NOMO-1 treated with dmso at 0.1 percent for 144 hours (cell line): ENCODE measurements around the gene DRG1.
"Not testable (repeated sequence)": the region's sequence is repeated elsewhere in the genome, so short reads cannot be mapped to it uniquely, and the experiment has no call there.

Experiments used
- DNase-seq: peaks from one replicate; lab custom pipeline; 2025; ENCODE audit not compliant: unreplicated experiment; lab: John Stamatoyannopoulos, UW

Gene DRG1

GRCh38 chr22:31441652-31442051 is 42.2 kb downstream of the DRG1 start:
- DNase-seq: no peak

DNA sequence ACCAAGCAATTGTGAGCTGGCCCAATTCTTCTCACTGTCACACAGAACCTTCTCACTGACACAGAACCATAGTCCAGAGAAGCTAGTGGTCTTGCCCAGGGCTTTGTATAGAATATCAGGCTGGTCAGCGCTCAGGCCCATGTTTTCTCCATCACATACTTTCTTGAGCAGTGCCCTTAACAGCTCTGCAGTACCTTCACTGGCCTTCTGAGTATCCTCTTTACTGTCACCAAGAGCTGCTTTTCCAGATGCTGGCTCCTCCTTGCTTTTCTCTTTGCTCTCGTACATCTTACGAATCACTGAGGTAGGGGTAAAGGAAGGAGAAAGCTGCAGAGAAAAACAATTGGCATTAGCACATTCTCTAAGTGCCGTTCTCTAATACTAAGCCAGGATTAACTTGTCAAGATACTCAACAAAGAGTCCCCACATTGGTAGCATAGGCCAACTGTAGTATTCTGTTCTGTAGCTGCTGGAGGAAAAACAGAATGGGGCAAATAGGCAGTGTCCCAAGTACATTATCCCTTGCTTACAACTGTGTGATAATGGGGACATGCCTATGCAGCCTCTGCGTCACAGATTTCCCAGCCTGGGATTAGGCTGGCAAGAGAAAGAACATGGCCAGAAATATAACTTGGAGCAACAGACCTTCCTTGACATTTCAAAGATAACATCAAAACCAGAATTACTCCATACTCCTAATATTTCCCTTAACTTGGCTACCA is 43.5 kb downstream of the DRG1 start:
- DNase-seq: no peak

- no peak for DNase-seq
Observed at GRCh38 chr22:31443516-31443915, 44.1 kb downstream of the DRG1 start.

GRCh38 chr22:31445642-31446041 is 46.2 kb downstream of the DRG1 start:
- DNase-seq: no peak

DNA sequence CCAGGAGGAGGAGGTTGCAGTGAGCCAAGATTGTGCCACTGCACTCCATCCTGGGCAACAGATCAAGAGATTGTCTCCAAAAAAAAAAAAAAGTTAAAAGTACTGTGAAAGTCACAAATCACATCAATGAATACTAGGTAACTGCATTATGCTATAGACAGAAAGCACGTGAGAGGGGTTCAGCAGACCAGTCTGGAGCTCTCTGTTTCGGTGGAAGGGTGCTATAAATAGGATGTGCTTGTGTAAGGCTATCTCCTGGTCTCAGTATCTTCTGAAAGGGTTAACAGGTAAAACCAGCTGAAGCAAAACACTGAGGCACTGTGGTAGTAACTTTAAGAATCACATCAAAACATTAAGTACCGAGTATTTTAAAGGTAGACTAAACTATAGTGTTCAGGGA is 46.8 kb downstream of the DRG1 start:
- DNase-seq: no peak

DNA sequence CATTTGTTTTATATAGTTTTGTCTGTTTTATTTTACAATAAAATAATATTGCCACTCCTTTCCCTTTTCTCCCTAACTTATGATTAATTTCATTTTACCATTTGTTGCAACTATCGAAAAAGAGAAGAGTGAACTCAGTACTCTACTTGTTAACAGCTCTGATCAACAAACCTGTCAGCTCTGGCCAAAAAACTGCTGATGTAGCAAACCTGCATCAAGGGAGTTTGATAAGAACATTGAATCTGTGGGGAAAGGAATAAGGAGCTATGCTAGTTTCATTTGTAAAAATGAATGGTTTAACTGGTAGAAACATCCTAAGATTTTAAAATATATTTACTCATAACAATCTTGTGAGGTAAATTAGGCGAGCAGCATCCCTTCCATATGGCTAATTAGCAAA is 47.4 kb downstream of the DRG1 start:
- no peak for DNase-seq

DNA sequence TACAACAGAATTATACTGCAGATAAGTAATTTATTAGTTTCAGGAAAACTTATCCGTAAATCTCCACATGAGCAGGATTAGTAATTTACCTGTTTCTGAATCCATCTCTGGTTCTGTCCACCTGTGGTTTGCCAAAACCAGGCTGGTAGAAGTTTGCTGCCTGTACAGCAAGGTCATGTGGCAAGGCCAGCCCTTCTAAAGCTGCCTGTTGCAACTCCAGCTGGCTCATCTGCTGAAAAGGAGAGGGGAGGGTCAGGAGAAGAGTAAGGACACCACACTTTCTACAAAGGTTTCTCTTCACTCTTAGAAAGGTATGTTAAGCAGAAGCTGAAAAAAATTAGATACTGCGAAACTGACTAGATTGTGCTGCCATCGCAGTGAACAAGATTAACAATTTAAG is 47.9 kb downstream of the DRG1 start:
- DNase-seq: no peak

GRCh38 chr22:31448382-31448781 is 49.0 kb downstream of the DRG1 start:
- DNase-seq: no peak

DNA sequence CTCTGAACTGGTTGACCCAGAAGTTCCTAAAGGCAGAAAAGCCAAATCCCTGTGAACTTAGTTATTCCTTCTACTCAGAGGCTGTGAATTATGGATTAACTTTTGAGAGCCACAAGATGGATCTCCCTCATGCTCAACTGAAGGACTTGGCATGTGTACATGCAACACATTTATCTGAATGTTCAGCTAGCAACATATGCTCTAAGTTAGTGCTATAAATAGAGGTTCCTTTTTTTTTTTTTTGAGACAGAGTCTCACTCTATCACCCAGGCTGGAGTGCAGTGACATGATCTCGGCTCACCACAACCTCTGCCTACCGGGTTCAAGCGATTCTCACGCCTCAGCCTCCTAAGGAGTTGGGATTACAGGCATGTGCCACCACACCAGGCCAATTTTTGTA is 50.1 kb downstream of the DRG1 start:
- no peak for DNase-seq

GRCh38 chr22:31451709-31452571 is 52.5 kb downstream of the DRG1 start:
- DNase-seq: no peak

DNA sequence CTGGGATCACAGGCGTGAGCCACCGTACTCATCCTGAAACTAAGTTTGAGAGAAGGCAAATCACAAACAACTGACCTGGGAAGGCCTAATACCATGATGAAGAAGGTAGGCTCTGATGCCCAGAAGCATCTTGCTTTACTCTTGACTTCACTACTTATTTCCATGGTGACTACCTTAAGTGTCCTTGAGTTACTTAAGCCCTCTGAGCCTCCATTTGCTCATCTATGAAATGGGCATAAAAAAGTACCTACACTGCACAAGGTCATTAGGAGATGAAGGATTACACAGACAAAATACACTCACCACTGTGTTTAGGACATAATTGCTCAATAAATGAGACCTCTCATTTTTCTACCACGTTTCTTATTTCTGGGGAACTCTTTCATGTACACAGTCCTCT is 62.3 kb downstream of the DRG1 start:
- DNase-seq: no peak

DNA sequence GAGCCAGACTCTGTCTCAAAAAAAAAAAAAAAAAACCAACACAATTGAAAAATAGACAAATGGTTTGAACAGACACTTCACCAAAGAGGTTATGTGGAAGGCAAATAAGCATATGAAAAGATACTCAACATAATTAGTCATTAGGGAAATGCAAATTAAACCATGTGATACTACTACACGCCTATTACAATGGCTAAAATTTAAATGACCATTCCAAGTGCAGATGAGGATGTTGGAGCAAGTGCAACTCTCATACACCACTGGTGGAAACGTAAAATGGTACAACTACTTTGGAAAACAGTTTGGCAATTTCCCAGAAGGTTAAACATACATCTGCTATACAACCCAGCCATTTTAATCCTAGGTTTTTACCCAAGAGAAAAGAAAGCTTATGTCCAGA is 65.9 kb downstream of the DRG1 start:
- no peak for DNase-seq

- no peak for DNase-seq
Observed at GRCh38 chr22:31474743-31475142, 75.3 kb downstream of the DRG1 start.

DNA sequence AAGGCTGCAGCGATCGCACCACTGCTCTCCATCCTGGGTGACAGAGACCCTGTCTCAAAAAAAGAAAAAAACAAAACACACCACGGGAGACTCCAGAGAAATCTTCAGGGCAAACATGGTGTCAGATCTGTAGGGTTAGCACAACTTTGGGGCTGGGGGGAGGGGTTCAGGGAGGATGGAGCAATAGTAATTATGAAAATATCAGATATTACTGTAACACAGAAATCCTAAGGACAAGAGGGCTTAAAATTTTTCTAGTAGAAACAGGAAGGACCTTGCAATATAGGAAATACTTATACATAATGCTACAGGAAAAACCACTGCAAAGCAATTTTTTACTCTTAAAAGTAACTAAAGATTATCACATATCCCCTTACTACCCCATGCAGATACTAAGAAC is 76.4 kb downstream of the DRG1 start:
- DNase-seq: no peak

- no peak for DNase-seq
Observed at GRCh38 chr22:31477329-31477728, 77.9 kb downstream of the DRG1 start.

- DNase-seq: no peak
Observed at GRCh38 chr22:31481129-31481528, 81.7 kb downstream of the DRG1 start.

DNA sequence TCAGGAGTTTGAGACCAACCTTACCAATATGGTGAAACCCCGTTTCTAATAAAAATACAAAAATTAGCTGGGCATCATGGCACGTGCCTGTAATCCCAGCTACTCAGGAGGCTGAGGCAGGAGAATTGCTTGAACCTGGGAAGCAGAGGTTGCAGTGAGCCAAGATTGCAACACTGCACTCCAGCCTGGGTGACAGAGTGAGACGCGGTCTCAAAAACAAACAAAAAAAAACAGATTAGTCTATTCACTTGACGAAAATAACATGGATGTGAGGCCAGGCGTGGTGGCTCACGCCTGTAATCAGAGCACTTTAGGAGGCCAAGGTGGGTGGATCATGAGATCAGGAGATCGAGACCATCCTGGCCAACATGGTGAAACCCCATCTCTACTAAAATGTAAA is 83.1 kb downstream of the DRG1 start:
- not testable (repeated sequence) for DNase-seq
